Measurements from ENCODE around the gene GLT6D1.

The GLT6D1 gene

DNA sequence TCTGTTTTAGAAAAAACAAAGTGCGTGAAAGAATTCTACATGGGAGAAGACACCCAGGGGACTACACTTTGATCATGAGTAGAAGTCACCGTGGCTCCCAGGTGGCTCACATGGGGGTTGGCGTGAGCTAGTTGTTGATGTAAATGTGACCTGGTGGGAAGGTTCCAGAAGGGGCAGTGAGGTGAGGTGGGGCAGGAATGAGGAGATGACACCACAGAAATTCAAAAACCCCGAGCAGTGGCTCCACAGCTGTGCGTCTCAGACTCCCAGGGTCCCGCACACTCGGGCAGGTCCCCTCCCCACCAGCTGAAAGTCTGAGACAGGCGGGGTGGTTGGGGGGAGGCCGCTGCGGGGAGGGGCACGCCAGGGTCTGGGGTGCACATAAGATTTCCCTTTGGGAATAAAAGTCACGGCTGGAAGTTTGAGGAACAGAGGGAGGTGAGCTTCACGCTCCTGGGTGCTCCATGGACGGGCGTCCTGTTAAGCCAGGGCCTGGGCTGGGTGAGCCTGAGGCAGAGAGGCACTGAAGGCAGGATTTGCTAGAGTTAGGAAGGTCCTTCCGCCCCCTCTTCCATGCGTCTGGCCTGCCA, 29.9 kb downstream of the GLT6D1 start:
- no peak for DNase-seq (ENCODE audit: low read depth in 1 of 2, low spot score in 1 of 2)

DNA sequence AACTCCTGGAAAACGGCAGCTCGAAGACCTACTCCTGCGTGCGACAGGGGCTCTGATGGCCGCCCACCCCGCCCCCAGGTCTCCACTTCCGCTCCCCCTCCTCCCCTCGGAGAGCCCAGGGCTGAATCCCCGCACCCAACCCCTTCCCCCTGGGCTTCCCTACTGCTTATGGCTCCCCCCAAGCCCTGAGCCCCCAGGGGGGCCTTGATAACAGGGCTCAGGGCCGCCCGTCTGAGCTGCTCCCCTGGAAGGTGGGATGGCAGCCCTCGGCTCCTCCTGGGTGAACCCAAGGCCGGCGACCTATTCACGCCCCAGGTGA, 30.4 kb downstream of the GLT6D1 start:
- DNase-seq (ENCODE audit: low read depth in 1 of 2, low spot score in 1 of 2): no peak

DNA sequence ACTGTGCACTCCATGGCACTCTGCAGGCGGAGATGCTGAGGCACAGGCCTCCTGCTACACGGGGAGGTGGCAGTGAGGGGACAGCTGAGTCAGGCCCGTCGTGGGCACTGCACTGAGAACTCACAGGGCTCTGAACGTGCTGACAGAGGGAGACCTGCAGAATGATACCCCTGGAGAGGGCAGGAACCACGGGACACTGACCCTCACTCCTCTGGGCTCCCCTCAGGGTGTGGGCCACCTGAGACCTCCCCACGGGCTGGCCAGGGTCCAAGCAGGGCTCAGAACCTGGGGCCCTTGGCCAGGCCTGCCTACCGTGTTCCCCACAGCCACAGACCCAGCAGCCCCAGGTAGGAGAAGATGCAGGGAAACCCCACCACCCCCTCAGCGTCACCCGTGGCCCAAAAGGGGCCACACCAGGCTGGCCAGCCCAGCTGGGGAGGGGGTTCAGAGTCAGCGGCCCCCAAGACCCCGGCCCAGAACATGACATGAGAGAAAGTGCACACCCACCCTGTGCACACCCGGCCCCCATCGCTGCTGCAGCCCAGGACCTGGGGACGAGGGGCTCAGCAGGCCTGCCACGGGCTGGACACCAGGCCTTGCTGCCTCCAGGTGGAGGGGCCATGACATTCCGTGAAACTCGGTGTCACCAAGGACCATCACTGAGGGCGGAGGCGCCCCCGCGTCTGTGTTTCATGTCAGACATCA, 30.9 kb downstream of the GLT6D1 start:
- DNase-seq (ENCODE audit: low read depth in 1 of 2, low spot score in 1 of 2): no peak

DNA sequence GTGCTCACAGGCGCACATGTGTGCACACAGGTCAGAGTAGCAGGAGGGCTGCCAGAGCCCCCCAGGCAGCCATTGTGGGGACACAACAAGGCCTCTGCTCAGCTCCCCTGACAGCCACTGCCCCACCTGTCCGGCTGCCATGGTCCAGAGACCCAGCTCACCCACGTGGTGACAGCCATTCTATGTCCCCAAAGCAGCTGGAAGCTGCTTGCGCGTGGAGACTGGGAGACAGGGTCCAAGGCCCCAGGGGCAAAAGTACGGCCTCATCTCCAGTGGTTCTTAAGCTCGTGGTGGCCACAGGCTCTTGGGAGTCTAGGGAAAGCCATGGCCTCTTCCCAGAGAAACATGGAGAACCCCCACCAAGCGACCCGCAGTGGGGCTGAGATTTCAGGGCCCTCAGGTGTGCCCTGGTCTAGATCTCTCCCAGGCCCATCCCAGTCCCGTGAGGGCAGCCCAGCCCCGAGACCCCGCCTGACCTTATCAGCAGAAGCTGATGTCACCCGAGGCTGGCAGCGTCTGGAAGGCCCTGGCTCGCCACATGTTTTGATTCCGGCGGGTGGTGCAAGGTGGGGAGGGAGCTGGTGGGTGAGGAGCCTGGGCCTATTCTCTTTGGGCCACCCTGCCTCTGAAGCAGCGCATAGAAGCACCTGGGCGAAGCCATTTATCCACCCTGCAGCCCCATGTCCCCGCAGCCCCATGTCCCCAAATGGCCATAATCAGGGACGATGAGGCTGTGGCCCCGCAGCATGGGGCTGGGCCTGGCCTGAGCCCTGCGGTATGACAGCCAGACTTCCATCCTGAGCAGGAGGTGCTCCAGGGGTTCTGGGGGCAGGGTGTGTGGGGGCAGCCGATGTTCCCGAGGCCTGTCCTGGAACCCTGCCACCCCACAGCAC, 31.7 kb downstream of the GLT6D1 start:
- DNase-seq (ENCODE audit: low read depth in 1 of 2, low spot score in 1 of 2): no peak

DNA sequence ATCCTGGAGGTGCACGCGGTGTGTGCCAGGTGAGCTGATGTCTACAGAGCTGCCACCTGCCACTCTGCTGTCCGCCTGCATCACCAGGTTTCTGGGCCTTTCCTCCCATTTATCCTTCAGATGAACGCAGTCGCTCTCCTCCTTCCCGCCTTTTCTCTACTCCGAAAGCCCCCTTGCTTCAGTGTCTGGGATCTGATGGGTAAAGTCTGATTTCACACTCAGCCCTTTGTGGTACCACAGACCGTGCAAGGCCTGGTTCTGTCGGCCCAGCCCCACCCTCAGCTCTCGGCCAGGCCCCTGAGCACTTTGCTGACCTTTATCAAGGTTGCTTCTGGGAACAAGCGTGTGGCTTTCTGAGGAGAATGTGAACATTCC, 32.5 kb downstream of the GLT6D1 start:
- no peak for DNase-seq (ENCODE audit: low read depth in 1 of 2, low spot score in 1 of 2)

DNA sequence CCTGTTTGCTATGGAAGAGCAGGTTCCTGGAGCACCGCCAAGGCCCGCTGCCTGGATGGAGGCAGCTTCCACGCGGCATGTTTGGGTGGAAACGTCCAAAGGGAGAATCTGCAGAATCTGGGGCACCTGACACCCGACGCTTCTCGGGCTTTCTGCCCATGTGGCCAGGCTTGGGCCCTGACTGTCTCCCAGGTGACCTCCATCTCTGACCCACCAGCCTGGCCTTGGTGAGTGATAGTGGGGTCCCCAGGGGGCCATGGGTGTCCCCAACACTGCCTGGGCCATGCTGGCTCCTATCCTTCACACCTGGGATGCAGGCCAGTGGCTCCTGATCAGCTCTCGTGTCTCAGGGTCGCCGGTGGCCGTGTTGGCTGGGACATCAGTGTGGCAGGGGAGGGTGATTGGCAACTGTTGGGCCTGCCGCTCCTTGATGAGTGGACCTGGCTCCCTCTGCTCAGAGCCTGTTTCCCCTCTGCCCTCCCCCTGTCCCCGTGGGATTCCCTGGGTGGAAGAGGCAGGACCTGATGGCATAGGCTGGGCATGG, 34.0 kb downstream of the GLT6D1 start:
- DNase-seq (ENCODE audit: low read depth in 1 of 2, low spot score in 1 of 2): no peak

DNA sequence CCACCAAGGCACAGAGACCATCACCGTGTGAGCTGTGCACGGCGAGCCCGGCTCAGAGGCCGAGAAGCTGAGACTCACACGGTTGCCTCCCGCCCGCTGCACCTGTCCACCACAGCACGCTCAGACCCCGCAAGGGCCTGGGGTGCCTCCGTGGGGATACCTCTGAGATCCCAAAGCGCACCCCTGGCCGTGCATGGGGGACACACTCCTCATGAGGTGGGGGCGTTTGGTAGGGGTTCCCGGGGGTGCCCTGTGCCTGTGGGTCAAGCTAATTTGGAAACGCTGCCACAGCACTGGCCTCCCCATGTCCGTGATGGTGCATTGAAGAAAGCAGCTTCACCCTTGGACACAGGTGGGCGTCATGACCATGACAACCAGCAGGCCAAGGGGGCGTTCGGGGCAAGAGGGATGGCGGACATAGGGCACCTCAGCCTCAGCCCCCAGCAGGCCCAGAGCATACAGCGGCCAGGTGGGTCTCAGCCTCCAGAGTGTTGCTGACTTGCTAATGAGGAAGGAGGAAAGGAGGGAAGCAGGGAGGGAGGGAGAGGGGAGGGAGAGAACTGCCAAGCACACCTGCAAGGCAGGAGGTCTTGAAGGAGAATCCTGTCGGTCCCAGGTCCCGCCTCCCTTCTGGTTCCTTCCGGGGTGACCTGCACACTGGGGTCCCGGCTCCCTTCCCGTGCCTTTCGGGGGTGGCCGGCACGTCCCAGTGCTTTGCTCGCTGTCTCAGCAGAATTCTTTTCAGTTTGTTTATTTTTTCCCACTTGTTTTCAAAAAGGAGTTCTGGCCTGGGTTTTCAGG, 34.7 kb downstream of the GLT6D1 start:
- no peak for DNase-seq (ENCODE audit: low read depth in 1 of 2, low spot score in 1 of 2)

DNA sequence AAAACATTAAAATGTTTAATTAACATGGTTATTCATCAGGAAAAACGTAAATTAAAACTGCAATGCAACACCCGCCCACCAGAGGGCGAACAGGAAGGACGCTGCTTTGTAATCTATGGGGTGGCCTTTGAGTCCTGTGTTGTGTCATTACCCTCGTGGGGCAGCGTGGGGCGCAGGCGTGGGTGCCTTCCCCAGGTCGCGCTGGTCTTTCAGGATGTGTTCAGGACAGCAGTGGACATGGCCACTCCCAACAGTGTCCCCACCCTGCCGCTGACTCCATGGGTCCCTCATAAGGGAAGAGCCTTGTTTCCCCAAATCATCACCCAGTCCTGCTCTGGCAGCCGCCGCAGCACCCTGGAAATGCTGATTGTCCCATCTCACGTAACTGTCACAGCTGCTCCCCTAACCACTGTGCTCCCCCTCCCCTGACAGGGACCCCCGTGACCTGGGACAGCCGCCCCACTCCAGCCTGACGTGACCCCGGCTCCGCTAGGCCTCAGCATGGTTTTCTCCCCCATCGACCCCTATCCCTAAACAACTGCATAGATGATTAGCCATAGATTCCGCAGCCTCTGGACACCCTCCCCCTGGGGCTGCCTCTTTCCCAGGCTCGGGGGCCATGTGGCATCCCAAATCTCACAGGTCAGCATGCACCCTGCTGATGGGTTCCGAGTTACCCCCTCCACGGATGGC, 36.4 kb downstream of the GLT6D1 start:
- peak; percentile 20 for DNase-seq (ENCODE audit: low read depth in 1 of 2, low spot score in 1 of 2)

DNA sequence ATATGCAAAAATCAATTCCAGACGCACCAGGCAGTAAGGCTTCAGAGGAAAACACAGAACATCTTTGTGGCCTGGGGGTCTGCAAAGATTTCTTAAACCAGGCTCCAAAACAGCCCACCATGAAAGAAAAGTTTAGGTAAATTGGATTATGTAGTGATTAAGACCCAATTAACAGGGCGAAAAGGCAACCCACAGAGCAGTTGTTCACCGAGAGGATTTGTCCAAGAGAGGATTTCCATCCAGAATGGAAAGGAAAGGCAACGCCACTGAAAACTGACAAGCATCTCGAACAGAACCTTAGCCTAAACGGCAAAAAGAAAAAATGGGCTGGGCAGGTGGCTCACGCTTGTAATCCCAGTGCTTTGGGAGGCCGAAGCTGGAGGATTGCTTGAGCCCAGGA, 37.4 kb downstream of the GLT6D1 start:
- DNase-seq (ENCODE audit: low read depth in 1 of 2, low spot score in 1 of 2): no peak

DNA sequence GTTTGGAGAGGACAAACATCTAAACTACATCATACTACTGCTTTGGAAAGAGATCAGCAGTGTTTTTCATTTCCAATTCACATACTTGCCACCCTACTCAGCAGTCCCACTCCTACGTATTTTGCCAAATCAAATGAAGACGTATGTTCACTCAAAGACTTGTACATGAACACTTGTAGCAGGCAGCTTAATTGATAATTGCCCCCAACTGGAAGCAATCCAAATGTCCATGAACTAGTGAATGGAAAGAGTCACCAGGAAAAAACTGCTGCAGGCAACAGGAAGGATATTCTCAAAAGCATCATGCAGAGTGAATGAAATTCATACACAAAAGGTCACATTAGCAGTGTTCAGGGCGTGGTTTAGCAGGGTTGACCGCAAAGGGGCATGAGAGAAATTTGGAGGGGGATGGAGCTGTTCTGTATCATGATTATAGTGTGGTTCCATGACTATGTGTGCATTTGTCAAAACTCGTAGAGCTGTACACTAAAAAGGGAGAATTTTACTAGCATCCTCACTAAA, 39.0 kb downstream of the GLT6D1 start:
- no peak for DNase-seq (ENCODE audit: low read depth in 1 of 2, low spot score in 1 of 2)

DNA sequence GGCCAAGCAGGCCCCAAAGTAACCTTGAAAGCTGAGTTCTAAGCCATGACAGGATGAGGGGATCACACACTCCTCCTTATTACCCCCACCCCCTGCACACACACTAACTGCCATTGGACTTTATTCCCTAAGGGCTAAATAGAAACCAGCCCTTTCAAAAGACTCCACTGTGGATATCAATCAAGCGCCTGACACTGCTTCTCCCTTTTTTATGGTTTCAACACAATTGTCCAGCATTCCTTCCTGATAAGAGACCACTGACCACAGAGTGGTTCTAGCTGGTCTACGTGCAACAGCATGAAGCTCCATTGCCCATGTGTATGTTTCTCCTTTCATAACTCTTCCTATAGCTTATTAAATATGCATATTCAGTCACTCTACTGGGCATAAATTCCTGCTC, 43.1 kb downstream of the GLT6D1 start:
- DNase-seq (ENCODE audit: low read depth in 1 of 2, low spot score in 1 of 2): no peak

DNA sequence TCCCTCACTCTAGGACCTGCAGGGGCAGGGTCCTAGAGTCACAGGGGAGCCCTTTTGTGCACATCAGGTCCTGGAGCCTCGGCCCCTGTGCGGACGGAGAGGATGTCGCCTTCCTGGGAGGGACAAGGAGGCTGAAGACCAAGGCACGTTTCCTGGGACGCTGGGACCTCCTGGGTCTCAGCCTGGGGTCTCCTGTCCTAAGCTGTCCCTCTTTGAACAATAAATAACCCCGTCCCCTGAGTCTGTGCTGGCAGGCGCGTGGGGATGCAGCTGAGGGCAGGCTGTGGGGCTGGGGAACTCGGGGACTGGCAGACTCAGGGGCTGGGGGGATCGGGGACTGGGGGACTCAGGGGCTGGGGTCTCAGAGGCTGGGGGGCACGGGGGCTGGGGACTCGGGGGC, 46.7 kb downstream of the GLT6D1 start:
- DNase-seq (ENCODE audit: low read depth in 1 of 2, low spot score in 1 of 2): no peak

DNA sequence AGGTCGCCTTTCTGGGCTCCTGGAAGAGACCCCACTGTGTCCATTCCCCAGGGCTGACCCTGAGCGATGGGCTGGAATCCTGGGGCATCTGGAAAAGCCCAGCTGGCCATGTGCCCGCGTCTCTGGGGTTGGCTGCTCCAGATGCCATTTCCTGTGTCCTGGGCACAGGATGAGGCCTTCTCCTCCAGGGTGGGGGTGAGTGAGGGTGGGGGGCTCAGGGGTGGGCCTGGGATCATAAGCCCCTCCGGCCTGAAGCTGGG, 47.1 kb downstream of the GLT6D1 start:
- no peak for DNase-seq (ENCODE audit: low read depth in 1 of 2, low spot score in 1 of 2)

DNA sequence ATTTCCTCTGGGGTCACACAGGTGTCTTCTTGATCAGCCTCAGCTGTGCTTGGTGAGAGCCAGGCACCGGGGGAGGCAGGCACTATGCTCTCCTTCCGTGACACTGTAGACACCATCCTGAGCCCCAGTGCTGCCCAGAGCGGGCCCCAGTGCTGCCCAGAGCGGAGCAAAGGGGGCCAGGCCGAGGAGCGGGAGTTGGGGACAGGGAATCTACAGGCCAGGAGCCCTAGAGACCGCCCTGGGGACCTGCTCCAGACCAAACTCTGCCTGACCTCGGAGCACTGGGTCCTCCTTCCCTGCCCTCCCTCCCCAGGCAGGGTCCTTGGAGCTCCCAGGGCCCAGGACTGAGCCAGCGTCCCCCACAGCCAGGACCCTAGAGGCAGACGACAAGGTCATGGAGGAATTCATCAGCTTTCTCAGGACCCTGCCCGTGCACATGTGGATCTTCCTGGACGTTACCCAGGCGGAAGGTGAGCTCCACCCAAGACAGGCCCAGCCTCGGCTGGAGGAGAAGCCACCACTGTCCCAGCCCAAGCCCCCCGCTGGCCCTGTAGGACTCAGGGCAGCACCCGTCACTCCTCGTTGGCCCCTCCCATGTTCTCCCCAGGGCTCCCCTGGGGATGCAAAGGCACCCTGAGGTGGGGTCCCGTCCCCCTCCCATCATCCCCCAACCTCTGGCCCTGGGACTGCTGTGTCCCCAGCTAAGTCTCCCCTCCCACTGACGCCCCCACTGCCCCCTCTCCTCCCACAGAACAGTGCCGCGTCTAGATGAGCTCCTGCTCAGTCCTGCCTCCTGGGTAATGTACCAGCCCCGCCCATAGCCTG, 47.6 kb downstream of the GLT6D1 start:
- no peak for DNase-seq (ENCODE audit: low read depth in 1 of 2, low spot score in 1 of 2)

DNA sequence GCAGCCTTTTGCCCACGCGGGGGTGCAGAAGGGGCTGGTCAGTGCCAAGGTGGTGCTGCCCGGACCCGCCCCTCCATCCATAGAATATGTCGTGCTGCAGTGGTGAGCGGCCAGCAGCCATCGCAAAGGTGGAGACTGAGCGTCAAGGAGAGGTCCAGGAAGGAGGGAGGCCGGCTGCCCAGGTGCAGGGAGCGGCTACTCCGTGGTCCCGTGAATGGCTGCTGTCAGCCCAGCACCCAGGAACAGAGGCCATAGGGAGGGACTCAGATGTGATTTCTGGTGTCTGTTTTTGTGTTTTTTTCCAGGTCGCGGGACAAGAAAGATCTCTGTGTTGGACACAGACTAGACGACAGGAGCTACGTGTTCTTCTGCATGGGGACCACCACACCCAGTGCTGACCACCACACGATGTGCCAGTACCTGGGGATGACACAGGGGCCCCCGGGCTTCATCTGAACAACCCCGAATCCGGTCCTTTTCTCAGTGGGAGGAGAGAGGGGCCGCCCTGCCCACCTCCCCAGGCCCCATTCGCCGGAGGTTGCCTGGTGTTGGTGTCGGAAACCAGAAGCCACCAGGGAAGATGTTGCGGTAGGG, 48.8 kb downstream of the GLT6D1 start:
- no peak for DNase-seq (ENCODE audit: low read depth in 1 of 2, low spot score in 1 of 2)

DNA sequence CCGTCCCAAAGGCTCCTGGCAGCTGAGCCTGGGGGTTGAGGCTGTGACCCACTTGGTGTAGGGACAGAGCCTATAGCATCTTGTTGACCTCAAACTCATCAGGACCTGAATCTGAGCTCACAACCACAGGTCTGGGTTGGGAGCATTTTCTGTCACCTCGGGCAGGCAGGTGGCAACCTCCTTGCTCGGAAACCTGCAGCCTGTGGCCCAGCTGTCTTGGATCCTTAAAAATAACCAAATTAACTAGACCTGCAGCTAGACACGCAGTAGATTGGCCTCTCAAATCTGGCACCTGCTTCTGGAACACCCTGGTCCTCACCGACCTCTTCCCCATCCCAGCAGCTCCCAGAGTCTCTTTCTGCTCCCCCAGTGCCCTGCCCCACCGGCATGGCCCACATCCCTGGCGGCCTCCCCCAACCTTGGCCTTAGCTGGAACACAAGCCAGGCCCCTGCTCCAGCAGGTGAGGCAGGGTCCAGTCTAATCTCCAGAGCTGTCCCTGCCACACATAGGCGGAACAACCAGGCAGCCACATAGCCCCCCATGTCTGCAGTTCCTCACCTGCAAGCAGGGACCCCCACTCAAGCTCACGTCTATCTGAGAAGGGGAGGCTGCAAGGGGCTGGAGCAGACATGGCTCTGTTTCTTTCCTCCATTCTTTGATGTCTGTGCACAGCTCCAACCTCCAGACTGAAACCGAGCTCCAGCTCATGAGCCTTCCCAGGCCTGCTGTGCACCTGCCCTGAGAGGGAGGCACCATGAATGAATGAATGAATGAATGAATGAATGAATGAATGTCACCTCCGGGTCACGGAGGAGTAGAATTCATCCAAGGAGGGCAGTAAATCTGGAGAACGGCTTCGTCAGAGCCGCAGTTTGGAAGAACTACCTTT, 49.5 kb downstream of the GLT6D1 start:
- no peak for DNase-seq (ENCODE audit: low read depth in 1 of 2, low spot score in 1 of 2)

DNA sequence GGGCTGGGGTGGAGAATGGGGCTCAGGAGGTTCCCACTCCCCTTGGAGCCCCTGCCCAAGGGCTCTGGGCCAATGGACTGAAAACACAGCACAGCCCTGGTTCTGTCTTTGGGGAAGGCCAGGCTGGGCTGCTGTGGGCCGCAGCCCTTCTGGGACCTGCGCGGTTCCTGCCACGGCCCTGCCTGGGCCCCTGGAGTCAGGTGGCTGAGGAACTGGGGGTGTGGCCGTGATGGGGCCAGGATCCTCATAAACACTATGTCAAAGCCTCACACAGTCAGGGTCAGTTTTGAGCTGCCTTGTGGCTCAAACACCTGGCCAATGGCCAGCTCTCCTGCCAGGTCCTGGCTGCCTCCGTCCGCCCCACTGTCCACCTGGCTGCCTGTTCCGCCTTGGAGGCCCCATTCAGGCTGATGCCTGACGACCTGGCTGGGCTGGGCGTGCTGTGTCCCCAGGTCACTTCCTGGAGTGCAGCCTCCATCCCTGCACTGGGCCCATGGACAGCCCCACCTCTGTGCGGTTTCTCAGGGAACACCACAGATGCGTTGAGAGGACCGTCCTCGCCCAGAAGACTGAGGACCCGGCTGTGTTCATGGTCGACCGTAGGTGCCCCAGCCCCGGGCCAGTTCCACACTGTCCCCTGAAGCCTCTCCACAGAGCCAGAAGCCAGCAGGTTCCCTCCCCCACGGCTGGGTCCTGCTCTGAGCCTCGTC, 50.3 kb downstream of the GLT6D1 start:
- no peak for DNase-seq (ENCODE audit: low read depth in 1 of 2, low spot score in 1 of 2)

DNA sequence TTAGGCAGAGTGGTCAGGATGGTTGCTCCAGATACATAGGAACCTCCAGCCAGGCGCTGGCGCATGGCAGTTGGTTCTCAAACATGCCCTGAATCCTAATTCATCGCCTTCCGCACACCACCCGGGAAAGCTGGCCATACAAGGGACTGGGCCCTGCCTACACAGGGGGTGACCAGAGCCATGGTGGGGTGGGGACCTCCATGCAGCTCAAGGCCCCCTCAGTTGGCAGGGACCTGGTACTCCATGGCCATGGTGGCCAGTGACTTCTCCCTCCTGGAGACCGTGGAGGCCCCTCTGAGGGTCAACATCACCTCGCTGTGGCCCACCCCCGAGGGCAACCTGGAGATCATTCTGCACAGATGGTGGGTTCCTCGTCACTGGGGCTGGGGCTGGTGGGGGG, 51.0 kb downstream of the GLT6D1 start:
- no peak for DNase-seq (ENCODE audit: low read depth in 1 of 2, low spot score in 1 of 2)

Data from stimulated activated CD4-positive, alpha-beta T cell treated with anti-CD3 and anti-CD28 coated beads, Interleukin-15, amount 100 ng/mL, for 1 hour (primary cell).